Mammary epithelial cell (primary cell): ENCODE measurements around the gene CTSE.

ENCODE experiments used
- CTCF ChIP-seq, 2 donors: IDR thresholded peaks in 1 of 2; conservative IDR thresholded peaks in 1 of 2; 2 replicates each; pipeline ENCODE4 v1.5.1; 2011 to 2012; ENCODE audit warnings: inconsistent platforms in 2 of 2, low read length in 2 of 2, mild to moderate bottlenecking in 2 of 2, control low read depth in 1 of 2, low read depth in 1 of 2; ENCODE audit not compliant: insufficient read depth in 1 of 2; ENCODE audit errors: extremely low read depth in 1 of 2
- EZH2 ChIP-seq: IDR thresholded peaks from 2 replicates; pipeline ENCODE4 v1.6.1; 2012; ENCODE audit warnings: low read length, inconsistent platforms, borderline replicate concordance

- TF ChIP-seq CTCF (conservative IDR thresholded peaks at IDR 0.05 in 1 of 2, IDR thresholded peaks at IDR 0.05 in 1 of 2; ENCODE audit: extremely low read depth in 1 of 2, insufficient read depth in 1 of 2, low read depth in 1 of 2, low read length in 2 of 2) (no peak), EZH2 (no peak)
Observed at GRCh38 chr1:205992218-205992882, 31.3 kb downstream of the CTSE start.
